ENCODE data around the gene GFOD1. TPM values are rescaled to one million over a fixed set of nuclear protein-coding genes. Genes with fewer than 3 reads are reported as not detected.

GFOD1 gene
- total RNA-seq, 1 experiment from 2014 or later, result 8.8 TPM

GRCh38 chr6:13488896-13489237 is 1.5 kb upstream of the GFOD1 start:
- CTCF ChIA-PET, result no interaction called here
- no peak overlapping the region for H3K4me3 ChIP-seq (ENCODE audit: low read depth, low read length, poor library complexity, severe bottlenecking)
- H3K4me1 ChIP-seq (ENCODE audit: insufficient read depth, low read length, poor library complexity, severe bottlenecking), result peaks cover 15% of the 10 kb centered on the region
- POLR2A ChIA-PET (ENCODE audit: low non-redundant PET), result no interaction called here
- no peak overlapping the region for H3K27ac ChIP-seq (ENCODE audit: low read depth, low read length, poor library complexity, severe bottlenecking)
- H3K9me3 ChIP-seq (ENCODE audit: low read depth, low read length, poor library complexity, severe bottlenecking), result no peaks in the 10 kb centered on the region
- intact Hi-C loops (cut with micrococcal nuclease; ENCODE audit: unreplicated experiment), result loop anchor here (5.0 kb wide), 1 partner anchor 67 kb away; no protein-coding TSS in a partner anchor
- DNase-seq (ENCODE audit: low spot score), result no peak
- TF ChIP-seq CTCF (conservative IDR thresholded peaks at IDR 0.05; ENCODE audit: low read depth, low read length) (no peak), EZH2 (IDR thresholded peaks at IDR 0.05; ENCODE audit: borderline replicate concordance, low read depth, low read length, poor library complexity, severe bottlenecking) (no peak)
- no peaks in the 10 kb centered on the region for H3K27me3 ChIP-seq (replicated peaks; ENCODE audit: insufficient read depth, low read depth, low read length, poor library complexity)
- no TSS peak for BruUV-seq (replicated peaks)
- H3K36me3 ChIP-seq (ENCODE audit: insufficient read depth, low read length, poor library complexity, severe bottlenecking), result no peaks in the 10 kb centered on the region

- no peak overlapping the region for H3K27ac ChIP-seq (ENCODE audit: low read depth, low read length, poor library complexity, severe bottlenecking)
- H3K4me1 ChIP-seq (ENCODE audit: insufficient read depth, low read length, poor library complexity, severe bottlenecking), result peaks cover 15% of the 10 kb centered on the region
- peak overlapping the region; percentile 69 for H3K4me3 ChIP-seq (ENCODE audit: low read depth, low read length, poor library complexity, severe bottlenecking)
- ChIA-PET CTCF (interaction anchor here (0.6 to 1.2 kb wide), 2 partner anchors 66 to 127 kb away, joined by 3 read pairs; partner anchors contain the start of gene NOL7), POLR2A (ENCODE audit: low non-redundant PET) (interaction anchor here (0.5 kb wide), 1 partner anchor 82 kb away, joined by 3 read pairs; no protein-coding TSS in a partner anchor)
- TF ChIP-seq CTCF (conservative IDR thresholded peaks at IDR 0.05; ENCODE audit: low read depth, low read length), result no peak
- TF ChIP-seq EZH2 (IDR thresholded peaks at IDR 0.05; ENCODE audit: borderline replicate concordance, low read depth, low read length, poor library complexity, severe bottlenecking), result no peak
- no peaks in the 10 kb centered on the region for H3K9me3 ChIP-seq (ENCODE audit: low read depth, low read length, poor library complexity, severe bottlenecking)
- no peaks in the 10 kb centered on the region for H3K27me3 ChIP-seq (replicated peaks; ENCODE audit: insufficient read depth, low read depth, low read length, poor library complexity)
- intact Hi-C loops (cut with micrococcal nuclease; ENCODE audit: unreplicated experiment), result loop anchor here (5.0 kb wide), 1 partner anchor 66 kb away; no protein-coding TSS in a partner anchor
- DNase-seq (ENCODE audit: low spot score), result peak; percentile 51
- H3K36me3 ChIP-seq (ENCODE audit: insufficient read depth, low read length, poor library complexity, severe bottlenecking), result no peaks in the 10 kb centered on the region
- BruUV-seq (replicated peaks), result no TSS peak
These were observed 855 bp upstream of the GFOD1 start for GRCh38 chr6:13488015-13488895.

GRCh38 chr6:13486679-13487121 is 700 bp downstream of the GFOD1 start:
- BruUV-seq (replicated peaks), result no TSS peak
- Histone ChIP-seq H3K4me1 (ENCODE audit: insufficient read depth, low read length, poor library complexity, severe bottlenecking) (peaks cover 15% of the 10 kb centered on the region), H3K4me3 (ENCODE audit: low read depth, low read length, poor library complexity, severe bottlenecking) (peak overlapping the region; percentile 69), H3K36me3 (ENCODE audit: insufficient read depth, low read length, poor library complexity, severe bottlenecking) (no peaks in the 10 kb centered on the region), H3K27ac (ENCODE audit: low read depth, low read length, poor library complexity, severe bottlenecking) (peak overlapping the region; percentile 59), H3K27me3 (replicated peaks; ENCODE audit: insufficient read depth, low read depth, low read length, poor library complexity) (no peaks in the 10 kb centered on the region), H3K9me3 (ENCODE audit: low read depth, low read length, poor library complexity, severe bottlenecking) (no peaks in the 10 kb centered on the region)
- ChIA-PET CTCF (interaction anchor here (0.6 to 1.2 kb wide), 2 partner anchors 128 to 247 kb away, joined by 3 read pairs; partner anchors contain the start of gene NOL7), POLR2A (ENCODE audit: low non-redundant PET) (no interaction called here)
- intact Hi-C loops (cut with micrococcal nuclease; ENCODE audit: unreplicated experiment), result loop anchor here (1.0 to 5.0 kb wide), 2 partner anchors 64 to 150 kb away; no protein-coding TSS in a partner anchor
- DNase-seq (ENCODE audit: low spot score), result peak; percentile 74
- TF ChIP-seq CTCF (conservative IDR thresholded peaks at IDR 0.05; ENCODE audit: low read depth, low read length) (no peak), EZH2 (IDR thresholded peaks at IDR 0.05; ENCODE audit: borderline replicate concordance, low read depth, low read length, poor library complexity, severe bottlenecking) (no peak)
